Neural cell (in vitro differentiated cells): ENCODE measurements around the gene FIGNL1. TPM values are rescaled to one million over a fixed set of nuclear protein-coding genes. Genes with fewer than 3 reads are reported as not detected.

Source experiments
- H2AFZ ChIP-seq: fragments of 200-600, 300-800 bp; sonication (generic), shearing (Covaris generic); 2 replicates; pipeline ENCODE4 v1.6.0; 2014; ENCODE audit warnings: low read depth, mild to moderate bottlenecking, antibody characterized with exemption, low read length, moderate library complexity
- H3F3A ChIP-seq: fragments of 200-600 bp; shearing (Covaris generic); 2 replicates; pipeline ENCODE4 v1.6.1; 2016; ENCODE audit warnings: mild to moderate bottlenecking, moderate library complexity, mixed read lengths, antibody characterized with exemption, low read length; ENCODE audit not compliant: insufficient read depth, poor library complexity, severe bottlenecking
- H3K27ac ChIP-seq: fragments of 200-600, 300-800 bp; sonication (generic), shearing (Covaris generic); 2 replicates; pipeline ENCODE4 v1.5.1; 2014; ENCODE audit warnings: mild to moderate bottlenecking, low read length, moderate library complexity
- H3K27me3 ChIP-seq: fragments of 300-800, 200-600 bp; sonication (generic), shearing (Covaris generic); 2 replicates; pipeline ENCODE4 v1.6.0; 2014; ENCODE audit warnings: mild to moderate bottlenecking, low read depth, low read length, moderate library complexity; ENCODE audit not compliant: insufficient read depth
- H3K36me3 ChIP-seq: fragments of 300-800, 200-600 bp; sonication (generic), shearing (Covaris generic); 2 replicates; pipeline ENCODE4 v1.5.1; 2014; ENCODE audit warnings: mild to moderate bottlenecking, antibody characterized with exemption, low read length, moderate library complexity; ENCODE audit not compliant: insufficient read depth
- H3K4me2 ChIP-seq: fragments of 300-800, 200-600 bp; sonication (generic), shearing (Covaris generic); 2 replicates; pipeline ENCODE4 v1.6.0; 2014; ENCODE audit warnings: mild to moderate bottlenecking, low read length
- H3K4me3 ChIP-seq: fragments of 300-800, 200-600 bp; sonication (generic), shearing (Covaris generic); 2 replicates; pipeline ENCODE4 v1.5.1; 2014; ENCODE audit warnings: mild to moderate bottlenecking, low read length, moderate library complexity
- H3K79me2 ChIP-seq: fragments of 200-600 bp; shearing (Covaris generic); replicated peaks from 2 replicates; pipeline ENCODE4 v1.6.0; 2014; ENCODE audit warnings: mild to moderate bottlenecking, low read length, moderate library complexity; ENCODE audit not compliant: insufficient read depth
- H3K9ac ChIP-seq: fragments of 300-800, 200-600 bp; sonication (generic), shearing (Covaris generic); 2 replicates; pipeline ENCODE4 v1.6.1; 2016; ENCODE audit warnings: mild to moderate bottlenecking, low read length, mixed read lengths
- H3K9me2 ChIP-seq: fragments of 200-600 bp; shearing (Covaris generic); 2 replicates; pipeline ENCODE4 v1.6.1; 2016; ENCODE audit warnings: mild to moderate bottlenecking, low read length, mixed read lengths; ENCODE audit not compliant: insufficient read depth
- H3K9me3 ChIP-seq: fragments of 200-600, 300-800 bp; sonication (generic), shearing (Covaris generic); 2 replicates; pipeline ENCODE4 v1.6.1; 2016; ENCODE audit warnings: mild to moderate bottlenecking, mixed run types, low read length, moderate library complexity, mixed read lengths
- H4K20me1 ChIP-seq: fragments of 200-600 bp; shearing (Covaris generic); 2 replicates; pipeline ENCODE4 v1.6.1; 2016; ENCODE audit warnings: mild to moderate bottlenecking, mixed run types; ENCODE audit not compliant: insufficient read depth
- EP300 ChIP-seq: fragments of 450-650 bp; conservative IDR thresholded peaks from 2 replicates; pipeline ENCODE4 v1.6.1; 2014; ENCODE audit warnings: antibody characterized with exemption, mild to moderate bottlenecking, moderate library complexity; ENCODE audit not compliant: poor library complexity, severe bottlenecking
- EZH2 ChIP-seq: fragments of 200-600, 300-800 bp; shearing (Covaris generic), sonication (generic); IDR thresholded peaks from 2 replicates; pipeline ENCODE4 v1.6.1; 2014; ENCODE audit warnings: antibody characterized with exemption, low read length, borderline replicate concordance, mild to moderate bottlenecking; ENCODE audit not compliant: insufficient read depth, poor library complexity, severe bottlenecking
- MXI1 ChIP-seq: fragments of 450-650 bp; conservative IDR thresholded peaks from 2 replicates; pipeline ENCODE4 v1.6.1; 2014; ENCODE audit warnings: antibody characterized with exemption, mild to moderate bottlenecking; ENCODE audit not compliant: poor library complexity, severe bottlenecking
- POLR2AphosphoS5 ChIP-seq: IDR thresholded peaks from 2 replicates; pipeline ENCODE4 v1.6.1; 2012
- RAD21 ChIP-seq: fragments of 450-650 bp; conservative IDR thresholded peaks from 2 replicates; pipeline ENCODE4 v1.6.1; 2014; ENCODE audit warnings: antibody characterized with exemption, mild to moderate bottlenecking, moderate library complexity
- SMC3 ChIP-seq: fragments of 450-650 bp; conservative IDR thresholded peaks from 2 replicates; pipeline ENCODE4 v1.6.1; 2014; ENCODE audit warnings: antibody characterized with exemption, mild to moderate bottlenecking, moderate library complexity; ENCODE audit not compliant: poor library complexity
- TAF1 ChIP-seq: IDR thresholded peaks from 2 replicates; pipeline ENCODE4 v1.6.1; 2012; ENCODE audit warnings: low read depth
- polyA plus RNA-seq: library from polyadenylated mRNA; depleted of rRNA; stranded (reverse); fragments of >200 nt; gene quantifications from 2 replicates; pipeline ENCODE4 v1.2.3, GENCODE V29; 2014
- TF ChIP-seq, protein P1 (sequence below): fragments of 450-650 bp; IDR thresholded peaks from 2 replicates; pipeline ENCODE4 v1.5.1; 2014; ENCODE audit warnings: antibody characterized with exemption, mild to moderate bottlenecking, moderate library complexity; ENCODE audit not compliant: poor library complexity, severe bottlenecking

FIGNL1 gene
- polyA plus RNA-seq, 1 donor from 2014 or later = 32.8 TPM

DNA sequence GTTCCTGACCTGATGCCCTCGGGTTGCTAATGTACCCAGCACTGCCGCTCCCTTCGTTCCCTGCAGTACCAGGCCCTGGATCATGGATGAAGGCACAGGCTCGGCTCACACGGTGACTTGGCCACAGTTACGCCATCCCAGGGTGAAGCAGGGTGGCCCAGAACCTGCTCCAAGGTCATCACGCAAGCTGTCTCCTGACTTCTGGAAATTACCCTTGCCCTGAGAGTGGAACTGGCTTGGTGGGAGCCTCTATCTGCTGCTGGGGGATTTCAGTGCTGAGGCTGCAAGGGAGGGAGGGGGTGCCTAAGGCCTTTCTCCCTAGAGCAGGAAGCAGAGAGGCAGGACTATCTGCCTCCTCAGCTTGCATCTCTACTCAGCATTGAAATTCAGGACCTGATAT, 36.6 kb downstream of the FIGNL1 start:
- Histone ChIP-seq H3K4me2 (no peak overlapping the region), H2AFZ (no peak overlapping the region), H4K20me1 (no peaks in the 10 kb centered on the region), H3K27me3 (no peaks in the 10 kb centered on the region), H3F3A (no peaks in the 10 kb centered on the region), H3K36me3 (no peaks in the 10 kb centered on the region), H3K27ac (no peak overlapping the region), H3K9me3 (no peaks in the 10 kb centered on the region), H3K79me2 (no peaks in the 10 kb centered on the region), H3K9ac (no peak overlapping the region), H3K9me2 (no peaks in the 10 kb centered on the region), H3K4me3 (no peak overlapping the region)
- TF ChIP-seq MXI1 = no peak
- TF ChIP-seq RAD21 = no peak
- no peak for TF ChIP-seq TAF1
- TF ChIP-seq, protein P1, sequence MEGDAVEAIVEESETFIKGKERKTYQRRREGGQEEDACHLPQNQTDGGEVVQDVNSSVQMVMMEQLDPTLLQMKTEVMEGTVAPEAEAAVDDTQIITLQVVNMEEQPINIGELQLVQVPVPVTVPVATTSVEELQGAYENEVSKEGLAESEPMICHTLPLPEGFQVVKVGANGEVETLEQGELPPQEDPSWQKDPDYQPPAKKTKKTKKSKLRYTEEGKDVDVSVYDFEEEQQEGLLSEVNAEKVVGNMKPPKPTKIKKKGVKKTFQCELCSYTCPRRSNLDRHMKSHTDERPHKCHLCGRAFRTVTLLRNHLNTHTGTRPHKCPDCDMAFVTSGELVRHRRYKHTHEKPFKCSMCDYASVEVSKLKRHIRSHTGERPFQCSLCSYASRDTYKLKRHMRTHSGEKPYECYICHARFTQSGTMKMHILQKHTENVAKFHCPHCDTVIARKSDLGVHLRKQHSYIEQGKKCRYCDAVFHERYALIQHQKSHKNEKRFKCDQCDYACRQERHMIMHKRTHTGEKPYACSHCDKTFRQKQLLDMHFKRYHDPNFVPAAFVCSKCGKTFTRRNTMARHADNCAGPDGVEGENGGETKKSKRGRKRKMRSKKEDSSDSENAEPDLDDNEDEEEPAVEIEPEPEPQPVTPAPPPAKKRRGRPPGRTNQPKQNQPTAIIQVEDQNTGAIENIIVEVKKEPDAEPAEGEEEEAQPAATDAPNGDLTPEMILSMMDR = no peak
- no peak for TF ChIP-seq POLR2AphosphoS5

DNA sequence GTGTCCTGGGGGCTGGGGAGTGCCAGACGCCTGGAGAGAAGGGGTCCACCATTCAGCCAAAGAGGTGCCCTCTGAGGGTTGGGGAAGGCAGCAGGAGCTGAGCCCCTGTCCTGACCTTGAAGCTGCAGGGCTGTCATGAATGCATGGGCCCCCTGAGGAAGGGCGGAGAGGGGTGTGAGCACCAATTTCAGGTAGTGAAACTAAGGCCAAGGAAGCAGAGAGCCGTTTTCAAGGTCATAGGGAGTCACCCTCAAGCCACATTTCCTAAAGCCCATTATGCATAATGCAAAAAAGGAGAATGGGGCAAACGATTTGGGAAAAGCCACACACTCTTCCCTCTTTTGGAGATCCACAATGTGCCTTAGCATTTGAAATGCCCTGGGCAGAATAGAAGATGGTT, 37.2 kb downstream of the FIGNL1 start:
- TF ChIP-seq, protein P1 = no peak
- TF ChIP-seq SMC3 (no peak), EZH2 (no peak)
- Histone ChIP-seq H3K36me3 (no peaks in the 10 kb centered on the region), H3K9ac (no peak overlapping the region), H3K79me2 (no peaks in the 10 kb centered on the region), H4K20me1 (no peaks in the 10 kb centered on the region), H3F3A (no peaks in the 10 kb centered on the region), H3K9me2 (no peaks in the 10 kb centered on the region), H3K4me3 (no peak overlapping the region), H2AFZ (no peak overlapping the region), H3K4me2 (no peak overlapping the region), H3K27me3 (no peaks in the 10 kb centered on the region), H3K9me3 (no peaks in the 10 kb centered on the region), H3K27ac (no peak overlapping the region)

DNA sequence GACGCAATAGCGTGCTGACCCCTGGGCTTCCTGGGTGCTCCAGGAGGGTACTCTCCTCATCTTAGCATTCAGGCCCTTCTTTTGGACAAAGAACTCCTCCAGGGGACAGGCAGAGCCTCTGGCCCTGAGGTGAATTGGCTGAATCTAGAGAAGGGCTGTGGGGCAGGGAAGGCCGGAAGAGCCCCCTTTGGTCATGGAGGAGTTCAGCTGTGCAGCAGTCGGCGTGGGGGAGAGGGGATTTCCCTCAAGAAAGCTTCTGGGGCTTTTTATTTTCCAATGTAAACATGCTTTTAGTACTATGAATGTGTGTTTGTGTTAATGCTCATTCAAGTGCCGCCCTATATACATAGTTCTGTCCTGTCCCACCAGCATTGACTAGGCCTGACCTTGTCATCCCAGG, 38.8 kb downstream of the FIGNL1 start:
- H3K4me2 ChIP-seq = no peak overlapping the region
- TF ChIP-seq, protein P1 = no peak
- TF ChIP-seq TAF1 = no peak
- no peak for TF ChIP-seq EZH2
- TF ChIP-seq EP300 = no peak
- TF ChIP-seq RAD21 = no peak
- no peak for TF ChIP-seq MXI1
- TF ChIP-seq POLR2AphosphoS5 = no peak
- H3K9me2 ChIP-seq = no peaks in the 10 kb centered on the region
- no peaks in the 10 kb centered on the region for H3F3A ChIP-seq
- H3K9ac ChIP-seq = no peak overlapping the region
- no peak overlapping the region for H3K27ac ChIP-seq
- no peaks in the 10 kb centered on the region for H4K20me1 ChIP-seq
- no peak overlapping the region for H3K4me3 ChIP-seq
- H3K9me3 ChIP-seq = no peaks in the 10 kb centered on the region
- H3K79me2 ChIP-seq = no peaks in the 10 kb centered on the region
- no peaks in the 10 kb centered on the region for H3K36me3 ChIP-seq
- H3K27me3 ChIP-seq = no peaks in the 10 kb centered on the region
- no peak overlapping the region for H2AFZ ChIP-seq
